Parathyroid adenoma (tissue), 2 donors: ENCODE results near the gene PCDH15.

ENCODE experiments used
- H2AFZ ChIP-seq: fragments of 300-600 bp; sonication (generic); one replicate; pipeline ENCODE4 v1.7.0; 2017; ENCODE audit warnings: antibody characterized with exemption, mild to moderate bottlenecking
- H3K27ac ChIP-seq: fragments of 300-600 bp; sonication (generic); one replicate; pipeline ENCODE4 v1.7.0; 2017
- H3K27me3 ChIP-seq: fragments of 300-600 bp; sonication (generic); one replicate; pipeline ENCODE4 v1.7.0; 2017; ENCODE audit warnings: low read length; ENCODE audit not compliant: control insufficient read depth, insufficient read depth
- H3K36me3 ChIP-seq: fragments of 300-600 bp; sonication (generic); one replicate; pipeline ENCODE4 v1.7.0; 2017; ENCODE audit warnings: low read length; ENCODE audit not compliant: control insufficient read depth, insufficient read depth
- H3K4me1 ChIP-seq: fragments of 300-600 bp; sonication (generic); one replicate; pipeline ENCODE4 v1.7.0; 2017; ENCODE audit warnings: control low read depth
- H3K4me2 ChIP-seq: fragments of 300-600 bp; sonication (generic); one replicate; pipeline ENCODE4 v1.7.0; 2017; ENCODE audit warnings: low read length
- H3K4me3 ChIP-seq: fragments of 300-600 bp; sonication (generic); one replicate; pipeline ENCODE4 v1.7.0; 2017; ENCODE audit warnings: low read depth, low read length
- H3K79me2 ChIP-seq: fragments of 300-600 bp; sonication (generic); one replicate; pipeline ENCODE4 v1.7.0; 2017; ENCODE audit warnings: control low read depth
- H3K9ac ChIP-seq: fragments of 300-600 bp; sonication (generic); one replicate; pipeline ENCODE4 v1.7.0; 2017; ENCODE audit warnings: mild to moderate bottlenecking
- H3K9me3 ChIP-seq: fragments of 300-600 bp; sonication (generic); one replicate; pipeline ENCODE4 v1.7.0; 2017; ENCODE audit warnings: low read length; ENCODE audit not compliant: control insufficient read depth
- CTCF ChIP-seq: fragments of 300-600 bp; sonication (generic); IDR thresholded peaks from one replicate; pipeline ENCODE4 v1.7.0; 2017; ENCODE audit warnings: antibody characterized with exemption, mild to moderate bottlenecking
- donor health status: primary hyperparathyroidism.

PCDH15 gene

DNA sequence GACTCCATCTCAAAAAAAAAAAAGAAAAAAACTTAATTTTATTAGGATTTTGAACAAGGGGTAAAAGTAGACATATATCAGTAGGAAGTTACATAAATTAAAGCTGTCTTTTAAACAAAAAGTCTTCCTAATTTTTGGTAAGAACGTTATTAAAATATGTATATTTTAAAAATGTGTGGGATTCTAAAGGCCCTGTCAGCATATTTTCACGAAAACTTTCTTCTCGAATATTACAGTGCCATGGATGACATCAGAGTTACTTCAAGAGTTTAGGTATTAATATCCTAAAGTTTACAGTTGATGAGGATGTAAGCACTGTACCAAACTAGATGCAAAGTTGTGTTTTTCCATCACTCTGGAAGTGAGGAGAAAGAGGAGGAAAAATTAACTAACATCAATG is 820.8 kb downstream of the PCDH15 start:
- TF ChIP-seq CTCF: no peak
- H3K79me2 ChIP-seq: no peaks in the 10 kb centered on the region
- H3K9me3 ChIP-seq: no peaks in the 10 kb centered on the region
- H3K4me1 ChIP-seq: no peaks in the 10 kb centered on the region
- H3K9ac ChIP-seq: no peak overlapping the region
- H3K4me2 ChIP-seq: no peak overlapping the region
- no peak overlapping the region for H3K27ac ChIP-seq
- no peaks in the 10 kb centered on the region for H3K36me3 ChIP-seq
- no peaks in the 10 kb centered on the region for H3K27me3 ChIP-seq
- no peak overlapping the region for H2AFZ ChIP-seq
- no peak overlapping the region for H3K4me3 ChIP-seq

DNA sequence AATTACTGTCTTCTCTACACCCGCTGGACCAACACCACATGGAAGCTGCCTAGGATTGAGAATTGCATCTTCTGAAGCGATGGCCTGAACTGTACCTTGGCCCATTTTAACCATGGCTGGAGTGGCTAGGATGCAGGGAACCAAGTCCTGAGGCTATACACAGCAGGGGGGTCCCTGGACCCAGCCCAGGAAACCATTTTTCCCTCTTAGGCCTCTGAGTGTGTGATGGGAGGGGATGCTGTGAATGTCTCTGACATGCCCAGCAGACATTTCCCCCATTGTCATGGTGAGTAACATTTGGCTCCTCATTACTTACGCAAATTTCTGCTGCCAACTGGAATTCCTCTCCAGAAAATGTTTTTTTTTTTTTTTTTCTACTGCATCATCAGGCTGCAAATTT is 822.7 kb downstream of the PCDH15 start:
- no peak overlapping the region for H3K27ac ChIP-seq
- no peaks in the 10 kb centered on the region for H3K27me3 ChIP-seq
- no peak overlapping the region for H3K4me2 ChIP-seq
- no peaks in the 10 kb centered on the region for H3K36me3 ChIP-seq
- no peak overlapping the region for H2AFZ ChIP-seq
- no peak for TF ChIP-seq CTCF
- no peaks in the 10 kb centered on the region for H3K9me3 ChIP-seq
- no peak overlapping the region for H3K9ac ChIP-seq
- H3K79me2 ChIP-seq: no peaks in the 10 kb centered on the region
- no peak overlapping the region for H3K4me3 ChIP-seq
- H3K4me1 ChIP-seq: no peaks in the 10 kb centered on the region

GRCh38 chr10:53977267-53977666 is 823.8 kb downstream of the PCDH15 start:
- Histone ChIP-seq H3K36me3 (no peaks in the 10 kb centered on the region), H3K9me3 (no peaks in the 10 kb centered on the region), H2AFZ (no peak overlapping the region), H3K27ac (no peak overlapping the region), H3K4me1 (no peaks in the 10 kb centered on the region), H3K27me3 (no peaks in the 10 kb centered on the region), H3K9ac (no peak overlapping the region), H3K4me2 (no peak overlapping the region), H3K79me2 (no peaks in the 10 kb centered on the region), H3K4me3 (no peak overlapping the region)
- TF ChIP-seq CTCF: no peak

- no peaks in the 10 kb centered on the region for H3K36me3 ChIP-seq
- no peak overlapping the region for H3K4me2 ChIP-seq
- H3K79me2 ChIP-seq: no peaks in the 10 kb centered on the region
- no peaks in the 10 kb centered on the region for H3K4me1 ChIP-seq
- no peak overlapping the region for H3K27ac ChIP-seq
- no peaks in the 10 kb centered on the region for H3K9me3 ChIP-seq
- H3K27me3 ChIP-seq: no peaks in the 10 kb centered on the region
- TF ChIP-seq CTCF: no peak
- H2AFZ ChIP-seq: no peak overlapping the region
- no peak overlapping the region for H3K9ac ChIP-seq
- H3K4me3 ChIP-seq: no peak overlapping the region
These were observed 843.6 kb downstream of the PCDH15 start for GRCh38 chr10:53957401-53957800.

- Histone ChIP-seq H3K9ac (no peak overlapping the region), H3K27me3 (no peaks in the 10 kb centered on the region), H3K27ac (no peak overlapping the region), H3K9me3 (no peaks in the 10 kb centered on the region), H2AFZ (no peak overlapping the region), H3K79me2 (no peaks in the 10 kb centered on the region), H3K4me3 (no peak overlapping the region), H3K36me3 (no peaks in the 10 kb centered on the region), H3K4me2 (no peak overlapping the region), H3K4me1 (no peaks in the 10 kb centered on the region)
- TF ChIP-seq CTCF: no peak
These were observed 845.9 kb downstream of the PCDH15 start for GRCh38 chr10:53955091-53955490.
